ENCODE results near the gene BACH2.

GRCh38 chr6:90106449-90106848 lies 190.2 kb downstream of the BACH2 start:
- no peak for TF ChIP-seq POLR2AphosphoS5 (IDR thresholded peaks at IDR 0.05)
- no peak for TF ChIP-seq CTCF (IDR thresholded peaks at IDR 0.05)
